Breast epithelium (tissue), 3 donors: ENCODE data around the gene ZNF501.

ENCODE experiments used
- POLR2A ChIP-seq: fragments of 450-650 bp; IDR thresholded peaks from one replicate; pipeline ENCODE4 v1.6.1; 2016; ENCODE audit warnings: antibody characterized with exemption, mild to moderate bottlenecking, moderate library complexity
- POLR2AphosphoS5 ChIP-seq, 3 donors: sonication (generic); formaldehyde crosslinking; IDR thresholded peaks; one replicate each; pipeline ENCODE4 v1.6.1; 2017; ENCODE audit warnings: antibody characterized with exemption in 3 of 3

DNA sequence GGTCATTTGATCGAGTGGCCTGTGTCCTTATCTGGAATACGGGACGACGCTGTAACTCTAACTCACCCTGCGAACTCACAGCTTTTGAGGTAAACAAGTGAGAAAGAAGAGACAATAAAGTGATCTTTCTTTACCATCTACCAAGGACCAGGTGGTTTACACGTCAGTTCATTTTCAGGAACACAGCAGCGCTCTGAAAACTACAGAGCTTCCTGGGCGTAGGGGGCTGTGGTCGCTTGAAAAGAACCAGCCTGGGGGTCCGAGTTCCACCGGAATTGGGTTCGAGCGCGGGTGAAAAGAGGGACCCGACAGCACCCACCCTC lies 31.6 kb downstream of the ZNF501 start:
- TF ChIP-seq POLR2A (no peak), POLR2AphosphoS5 (IDR thresholded peaks at IDR 0.05) (no peak)
